Stimulated activated CD8-positive, alpha-beta memory T cell treated with anti-CD3 and anti-CD28 coated beads, Interleukin-15, amount 100 ng/mL, for 4 hours (primary cell): ENCODE data around the gene FOXN3.

ENCODE experiments used
- DNase-seq, 2 donors: peaks; one replicate each; pipeline ENCODE4 v3.0.0-alpha.2; 2020; ENCODE audit warnings: low read depth in 2 of 2

Gene FOXN3

DNA sequence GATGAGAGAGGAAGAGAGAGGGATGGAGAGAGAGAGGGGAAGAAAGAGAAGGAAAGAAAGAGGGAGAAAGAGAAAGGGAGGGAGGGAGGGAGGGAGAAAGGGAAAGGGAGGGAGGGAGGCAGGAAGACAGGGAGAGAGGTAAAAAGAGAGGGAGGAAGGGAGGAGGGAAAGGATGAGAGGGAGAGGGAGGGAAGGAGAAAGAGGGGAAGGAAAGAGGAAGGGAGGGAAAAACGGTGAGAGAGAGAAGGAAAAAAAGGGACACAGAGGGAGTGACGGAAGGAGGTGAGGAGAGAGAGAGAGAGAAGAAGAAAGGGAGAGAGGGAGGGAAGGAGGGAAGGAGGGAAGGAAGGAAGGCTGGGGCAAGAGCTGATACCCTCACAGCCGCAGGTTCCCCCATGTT, 56.8 kb downstream of the FOXN3 start:
- no peak for DNase-seq

DNA sequence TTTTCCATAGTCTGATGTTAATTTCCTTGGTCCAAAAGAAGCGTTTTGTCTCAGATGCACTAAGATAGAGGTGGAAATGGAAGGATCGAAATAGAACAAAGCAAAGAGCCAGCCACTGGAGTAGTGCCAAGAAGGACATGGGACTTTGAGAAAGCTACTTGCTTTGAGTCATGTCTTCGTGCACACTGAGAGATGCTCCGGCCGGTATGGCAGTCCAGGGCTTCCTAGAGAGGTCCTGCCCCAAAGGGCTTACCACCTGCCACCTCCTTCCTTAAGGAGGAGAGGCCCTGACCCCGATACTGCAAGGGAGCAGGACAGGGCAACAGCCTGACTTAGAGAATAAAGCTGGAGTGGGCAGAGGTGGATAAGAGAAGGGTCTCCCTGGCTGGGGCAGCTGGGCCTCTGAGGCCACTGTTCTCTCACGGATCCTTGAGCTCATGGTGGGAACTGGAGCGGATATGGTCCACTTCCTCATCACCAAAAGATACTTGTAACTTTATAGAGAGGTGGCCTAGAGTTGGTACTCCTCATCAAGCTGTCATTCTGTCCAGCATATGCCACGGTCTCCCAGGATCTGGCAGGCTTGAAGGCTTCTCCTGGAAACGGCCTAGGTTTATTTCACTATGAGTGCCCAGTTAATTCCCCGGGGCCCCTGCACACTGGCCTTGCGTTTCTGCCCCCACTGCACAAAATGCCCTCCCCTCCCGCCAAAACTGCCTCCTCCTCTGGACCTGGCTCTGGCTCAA, 57.4 kb downstream of the FOXN3 start:
- DNase-seq, result no peak

DNA sequence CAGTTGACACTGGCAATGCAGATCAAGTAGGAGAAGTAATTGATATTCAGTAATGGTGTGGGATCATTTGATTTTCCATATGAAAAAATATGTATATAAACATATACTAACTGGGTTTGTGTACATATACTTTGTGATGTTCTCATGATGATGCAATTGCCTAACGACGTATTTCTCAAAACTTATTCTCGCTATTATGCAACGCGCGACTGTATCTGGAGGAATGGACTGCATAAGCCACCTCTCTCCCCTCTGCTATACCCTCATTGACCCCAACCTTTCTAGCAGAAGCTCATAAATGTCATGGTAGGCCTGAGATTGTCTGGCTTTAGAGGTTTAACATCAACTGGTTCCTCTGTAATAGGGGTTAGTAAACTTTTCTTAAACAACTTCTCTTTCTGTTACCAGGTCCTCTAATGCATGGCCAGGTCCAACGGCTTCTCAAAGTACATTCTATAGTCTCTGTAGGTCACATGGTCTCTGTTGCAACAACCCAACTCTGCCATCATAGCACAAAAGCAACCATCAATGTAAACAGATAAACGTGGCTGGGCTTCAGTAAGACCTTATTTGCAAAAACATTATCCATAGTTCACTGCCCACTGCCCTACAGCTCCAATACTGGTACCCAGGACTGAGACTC, 59.3 kb downstream of the FOXN3 start:
- no peak for DNase-seq

- DNase-seq, result no peak
Observed at GRCh38 chr14:89356927-89357326, 60.1 kb downstream of the FOXN3 start.

DNA sequence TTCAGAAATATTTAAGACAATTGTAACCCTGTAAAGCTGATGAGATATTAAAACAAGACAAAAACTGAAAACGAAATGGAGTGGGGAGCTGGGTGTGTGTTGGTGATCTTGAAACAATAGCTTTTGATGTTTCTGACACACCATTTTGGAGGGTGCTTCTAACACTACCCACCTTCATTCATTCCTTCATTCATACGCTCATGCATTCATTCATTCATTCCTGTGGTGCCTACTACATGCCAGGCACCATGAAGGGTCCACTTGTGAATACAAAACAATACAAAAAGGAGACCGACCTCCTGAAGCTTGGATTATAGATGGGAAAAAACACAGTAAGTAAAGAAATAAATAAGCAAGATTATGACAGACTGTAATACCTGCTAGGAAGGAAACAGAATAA, 60.5 kb downstream of the FOXN3 start:
- DNase-seq, result no peak

DNA sequence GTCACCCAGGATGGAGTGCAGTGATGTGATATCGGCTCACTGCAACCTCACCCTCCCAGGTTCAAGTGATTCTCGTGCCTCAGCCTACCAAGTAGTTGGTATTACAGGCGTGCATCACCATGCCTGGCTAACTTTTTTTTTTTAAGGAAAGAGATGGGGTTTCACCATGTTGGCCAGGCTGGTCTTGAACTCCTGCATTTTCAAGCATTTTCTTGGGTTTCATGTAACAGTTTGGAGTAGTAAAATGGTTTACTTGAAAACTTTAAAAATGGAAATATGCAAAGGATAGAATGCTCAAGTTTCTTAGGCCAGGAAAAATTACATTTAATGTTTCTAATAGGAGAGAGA, 63.3 kb downstream of the FOXN3 start:
- DNase-seq, result no peak

DNA sequence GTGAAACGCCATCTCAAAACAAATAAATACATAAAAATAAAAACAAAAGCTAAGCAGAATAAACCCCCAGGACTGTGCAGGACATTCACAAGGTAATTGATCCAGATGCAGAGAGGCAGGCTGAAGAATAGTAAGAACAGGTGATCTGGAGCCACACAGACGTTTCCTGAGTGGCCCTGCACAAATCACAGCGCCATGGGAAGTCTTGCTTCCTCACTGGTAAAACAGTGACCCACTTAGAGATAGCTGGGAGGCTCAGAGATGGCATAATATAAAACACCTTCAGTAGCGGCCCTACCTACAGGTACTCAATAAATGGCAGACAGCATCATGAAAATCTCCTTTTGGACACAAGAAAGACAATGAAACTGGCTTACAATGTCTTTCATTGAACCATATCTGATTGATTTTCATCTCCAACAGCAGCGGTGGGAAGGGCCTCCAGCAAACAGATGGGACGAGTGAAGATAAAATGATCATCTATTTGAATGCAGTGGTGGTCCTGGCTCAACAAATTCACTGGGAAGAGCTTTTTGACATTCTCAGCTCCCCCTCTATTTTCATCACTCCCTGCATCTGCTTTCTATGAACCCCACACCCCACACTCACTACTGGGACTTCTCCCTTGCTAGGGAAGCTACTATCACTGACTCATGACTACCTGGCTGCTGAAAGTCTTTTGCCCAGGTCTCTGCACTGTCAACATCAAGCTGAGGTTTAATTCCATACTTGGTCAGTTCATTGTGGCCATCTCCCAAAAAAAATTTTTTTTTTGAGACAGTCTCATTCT, 63.9 kb downstream of the FOXN3 start:
- DNase-seq, result no peak

DNA sequence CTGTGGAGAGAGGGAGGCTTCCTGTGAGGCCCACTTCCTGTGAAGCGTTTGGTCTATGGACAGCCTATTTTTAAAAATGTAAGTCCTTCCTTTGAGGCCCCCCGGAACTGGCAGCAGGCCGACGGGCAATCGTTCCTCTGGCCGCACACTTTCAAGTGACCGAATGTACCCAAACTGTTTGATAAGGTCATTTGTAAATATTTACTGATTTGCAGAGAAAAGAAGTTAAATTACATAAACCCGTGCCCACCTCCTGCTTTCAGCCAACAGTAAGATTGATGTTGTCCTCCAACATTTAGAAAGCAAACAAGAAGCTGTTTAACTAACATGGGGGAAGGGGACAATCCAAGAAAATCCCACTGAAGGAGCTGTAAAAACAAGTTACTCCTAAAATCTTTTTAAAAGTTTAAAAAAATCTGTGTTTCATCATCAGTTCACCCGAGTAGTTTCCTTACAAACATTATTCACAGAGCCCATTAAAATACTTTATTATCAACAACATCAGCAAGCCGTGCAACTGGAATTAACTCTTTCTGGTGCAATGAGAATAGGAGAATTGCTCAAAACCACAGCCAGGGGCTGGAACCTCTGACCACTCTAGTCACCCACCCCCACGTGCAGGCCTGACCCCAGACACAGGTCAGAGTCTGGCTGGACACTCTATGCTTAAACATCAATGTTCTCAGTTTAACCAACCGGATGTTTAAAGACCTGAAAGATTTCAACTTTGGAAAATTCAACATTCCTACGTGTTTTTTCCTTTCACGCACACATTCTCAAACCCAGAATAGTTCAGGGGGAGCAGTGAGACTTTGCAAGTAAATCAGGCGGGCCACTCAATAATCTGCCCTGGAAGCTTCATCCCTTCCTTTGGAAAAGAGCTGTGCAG, 65.3 kb downstream of the FOXN3 start:
- DNase-seq, result no peak

- DNase-seq, result no peak
Observed at GRCh38 chr14:89351221-89351515, 65.9 kb downstream of the FOXN3 start.

GRCh38 chr14:89350152-89350551, 66.9 kb downstream of the FOXN3 start:
- no peak for DNase-seq

DNA sequence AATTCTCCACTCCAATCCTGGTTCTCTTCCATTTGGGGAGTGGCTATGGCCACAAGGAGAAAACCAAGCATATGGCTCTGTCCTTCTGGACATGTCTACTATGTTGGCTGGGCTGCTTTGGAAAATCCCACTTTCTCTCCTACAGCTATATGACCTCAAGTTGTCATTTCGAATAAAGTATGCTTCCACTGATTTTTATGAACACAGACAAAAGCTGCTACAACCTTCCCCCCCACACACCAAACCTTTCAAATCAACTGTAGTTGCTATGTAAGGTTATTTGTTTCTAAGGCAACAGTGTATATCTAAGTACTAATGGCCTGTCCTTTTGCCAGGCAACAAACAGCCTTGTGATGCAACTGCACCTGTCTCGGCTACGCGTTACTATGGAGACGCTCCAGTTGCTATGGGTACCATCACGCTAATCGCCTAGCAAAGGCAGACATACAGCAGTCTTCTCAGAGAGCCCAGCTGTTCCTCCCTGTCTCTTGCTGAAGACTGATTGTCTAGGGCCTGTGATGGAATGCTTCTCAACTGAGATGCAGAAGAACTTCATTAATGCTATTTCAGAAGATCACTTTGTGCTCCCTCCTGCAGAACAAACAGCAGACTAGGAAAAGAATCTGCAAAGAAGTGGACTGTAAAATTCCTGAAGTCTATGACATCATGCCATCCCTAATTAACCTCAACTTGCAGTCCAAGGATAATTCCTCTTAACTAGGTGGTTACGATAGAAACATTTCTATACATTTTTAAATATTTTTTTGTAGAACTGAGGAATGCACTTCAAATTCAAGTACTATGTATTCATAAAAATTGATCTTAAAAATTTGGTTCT, 67.6 kb downstream of the FOXN3 start:
- no peak for DNase-seq

GRCh38 chr14:89348722-89349121, 68.3 kb downstream of the FOXN3 start:
- no peak for DNase-seq

GRCh38 chr14:89347885-89348284, 69.1 kb downstream of the FOXN3 start:
- DNase-seq, result no peak

DNA sequence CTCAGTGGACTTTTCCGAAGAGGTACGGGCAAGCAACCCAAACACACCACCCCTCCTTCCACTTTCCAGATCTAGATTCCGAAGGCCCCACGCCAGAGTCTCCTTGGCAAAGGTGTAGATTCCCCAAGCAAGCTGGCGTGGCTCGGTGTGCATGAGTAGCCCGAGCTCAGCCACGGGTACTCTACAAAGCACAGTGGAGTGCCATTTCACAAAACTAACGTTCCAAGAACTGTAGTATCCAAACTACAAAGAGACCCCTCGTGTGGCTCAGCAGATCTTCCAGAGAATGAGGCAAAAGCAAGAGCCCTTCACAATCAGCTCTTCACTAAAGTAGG, 72.1 kb downstream of the FOXN3 start:
- DNase-seq, result no peak

- DNase-seq, result no peak
Observed at GRCh38 chr14:89343356-89343755, 73.7 kb downstream of the FOXN3 start.

- no peak for DNase-seq
Observed at GRCh38 chr14:89342049-89342448, 75.0 kb downstream of the FOXN3 start.

DNA sequence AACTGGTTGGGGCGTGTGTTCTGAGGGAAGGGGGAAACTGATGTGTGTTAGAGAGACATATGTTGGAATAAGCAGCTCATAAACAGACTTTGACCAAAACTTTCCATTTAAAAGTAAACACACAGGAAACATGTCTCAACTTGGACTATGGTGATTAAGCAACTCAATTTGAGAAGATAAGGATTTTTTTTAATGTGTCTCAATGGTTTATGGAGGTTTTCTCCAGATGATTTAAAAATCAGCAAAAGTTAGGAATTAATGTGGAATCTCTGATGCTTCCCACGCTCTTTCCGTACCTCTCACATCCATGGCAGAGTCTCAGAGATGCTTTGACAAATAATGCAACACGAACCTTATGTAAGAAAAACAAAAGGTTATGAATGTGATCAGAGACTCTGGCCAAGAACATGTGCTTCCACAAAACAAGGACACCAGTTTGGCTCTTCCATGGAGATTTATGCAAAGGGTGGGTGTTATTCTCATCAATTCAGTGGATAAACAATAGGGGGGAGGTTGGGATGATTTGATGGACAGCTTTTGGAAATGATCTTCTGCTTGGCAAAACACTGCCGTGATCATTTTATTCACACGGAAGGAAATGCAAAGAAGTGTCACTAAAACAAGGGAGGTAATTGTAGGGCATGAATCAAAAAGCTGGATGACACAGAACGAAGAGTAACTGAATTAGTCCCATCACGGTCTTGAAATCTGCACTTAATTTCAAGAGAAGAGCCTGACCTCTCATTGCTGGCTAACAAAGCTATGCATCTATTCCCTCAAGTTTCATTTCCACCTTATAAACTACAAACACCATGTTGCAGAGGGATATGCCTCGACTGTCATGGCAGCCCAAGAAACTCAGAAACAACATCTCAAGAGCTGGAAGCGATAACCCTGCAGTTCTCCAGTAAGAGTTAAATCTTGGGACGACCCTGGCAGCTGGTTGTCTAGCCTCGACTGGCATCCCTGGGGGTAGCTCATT, 76.5 kb downstream of the FOXN3 start:
- DNase-seq, result no peak

DNA sequence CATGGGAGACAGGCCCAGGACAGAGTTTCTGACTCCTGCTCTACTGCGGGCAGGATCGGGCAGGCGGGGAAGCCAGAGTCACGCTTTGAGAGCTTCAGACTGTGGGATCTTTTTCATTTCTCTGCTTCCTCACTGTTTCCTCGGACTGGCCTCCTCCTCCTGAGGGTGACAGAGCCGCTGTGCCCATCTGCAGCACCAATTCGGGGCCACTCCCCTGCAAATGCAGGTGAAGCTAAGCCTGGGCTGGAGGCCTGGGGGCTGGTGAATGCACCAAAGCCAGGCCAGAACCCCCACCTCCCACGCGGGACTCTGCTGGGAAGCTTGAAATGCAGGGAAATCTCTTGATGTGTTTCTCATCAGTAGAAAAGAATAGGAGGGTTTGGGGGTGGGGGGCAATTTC, 77.5 kb downstream of the FOXN3 start:
- DNase-seq, result no peak

- no peak for DNase-seq
Observed at GRCh38 chr14:89339158-89339557, 77.9 kb downstream of the FOXN3 start.

DNA sequence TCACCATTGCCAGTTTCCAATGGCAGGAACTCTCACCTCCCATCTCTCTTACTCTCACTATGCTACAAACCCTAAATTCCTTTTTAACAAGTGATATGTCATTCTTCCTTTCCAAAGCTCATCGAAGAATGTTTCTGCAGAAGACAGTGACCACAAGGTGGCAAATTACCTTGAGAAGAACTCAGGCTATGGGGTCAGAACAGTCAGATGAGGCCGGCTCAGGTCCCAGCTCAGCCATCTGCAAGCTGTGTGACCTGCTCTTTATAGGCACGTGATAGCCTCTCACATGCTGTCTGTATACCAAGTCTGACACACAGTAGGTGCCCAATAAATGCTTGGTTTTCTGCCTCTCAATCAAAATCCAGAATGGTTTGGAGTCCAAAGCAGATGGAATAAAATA, 80.7 kb downstream of the FOXN3 start:
- DNase-seq, result no peak
